IMR-90 (cell line): Measurements from ENCODE around the gene HLA-DPA1. TPM values are rescaled to one million over a fixed set of nuclear protein-coding genes. Genes with fewer than 3 reads are reported as not detected.

Experiments
- ATAC-seq: fragments of 200-7000 bp; cut with Tn5 transposase; 2 replicates; pipeline ENCODE4 v1.9.1; 2020; ENCODE audit warnings: low read depth, mild to moderate bottlenecking, moderate library complexity
- BruUV-seq: library from RNA; stranded (reverse); fragments of 400-500 nt; replicated peaks from 2 replicates; lab custom pipeline; 2021; lab: Mats Ljungman, UMichigan
- CTCF ChIA-PET: fragments of 300-600 bp; formaldehyde crosslinking; extraction: SDS; loops from one replicate; lab custom pipeline; 2021; ENCODE audit warnings: antibody characterized with exemption; lab: Yijun Ruan, JAX
- POLR2A ChIA-PET: fragments of 300-600 bp; sonication (Branson Sonifier 250); formaldehyde crosslinking; loops from one replicate; lab custom pipeline; 2022; ENCODE audit warnings: antibody characterized with exemption; ENCODE audit not compliant: unreplicated experiment; lab: Charles Lee
- DNase-seq: peaks from one replicate; pipeline ENCODE4 v3.0.0; 2013
- H2AFZ ChIP-seq: replicated peaks from 2 replicates; pipeline ENCODE3; 2013; ENCODE audit warnings: low read length, mild to moderate bottlenecking; ENCODE audit not compliant: poor library complexity
- H2AK5ac ChIP-seq: 2 replicates; pipeline ENCODE4 v1.6.1; 2013; ENCODE audit warnings: low read depth, low read length, inconsistent platforms
- H2AK9ac ChIP-seq: replicated peaks from 2 replicates; pipeline ENCODE3; 2013; ENCODE audit warnings: mild to moderate bottlenecking, low read depth, low read length, moderate library complexity; ENCODE audit not compliant: poor library complexity
- H2BK120ac ChIP-seq: 2 replicates; pipeline ENCODE4 v1.6.1; 2013; ENCODE audit warnings: low read depth, low read length, inconsistent platforms
- H2BK15ac ChIP-seq: 3 replicates; pipeline ENCODE4 v1.6.1; 2013; ENCODE audit warnings: low read depth, low read length, inconsistent platforms
- H2BK20ac ChIP-seq: 2 replicates; pipeline ENCODE4 v1.6.1; 2013; ENCODE audit warnings: low read depth, mild to moderate bottlenecking, inconsistent platforms, low read length, moderate library complexity
- H2BK5ac ChIP-seq: 2 replicates; pipeline ENCODE4 v1.6.1; 2013; ENCODE audit warnings: mild to moderate bottlenecking, low read depth, low read length, inconsistent platforms; ENCODE audit not compliant: poor library complexity, severe bottlenecking
- H3K14ac ChIP-seq: replicated peaks from 2 replicates; pipeline ENCODE4 v1.6.1; 2013; ENCODE audit warnings: low read depth, low read length, inconsistent platforms
- H3K18ac ChIP-seq: 2 replicates; pipeline ENCODE4 v1.6.1; 2013; ENCODE audit warnings: low read depth, low read length, control low read depth
- H3K23ac ChIP-seq: 2 replicates; pipeline ENCODE4 v1.6.1; 2013; ENCODE audit warnings: low read depth, low read length, inconsistent platforms
- H3K27ac ChIP-seq: 2 replicates; pipeline ENCODE4 v1.5.1; 2013; ENCODE audit warnings: mild to moderate bottlenecking, control low read depth, low read length; ENCODE audit not compliant: insufficient read depth
- H3K27me3 ChIP-seq: 2 replicates; pipeline ENCODE4 v1.6.1; 2013; ENCODE audit warnings: low read length; ENCODE audit not compliant: control insufficient read depth, insufficient read depth
- H3K36me3 ChIP-seq: 2 replicates; pipeline ENCODE4 v1.6.1; 2013; ENCODE audit warnings: low read length, mixed read lengths; ENCODE audit not compliant: control insufficient read depth, insufficient read depth
- H3K4ac ChIP-seq: 2 replicates; pipeline ENCODE4 v1.6.1; 2013; ENCODE audit warnings: low read depth, low read length, inconsistent platforms
- H3K4me1 ChIP-seq: 2 replicates; pipeline ENCODE4 v1.6.1; 2013; ENCODE audit warnings: low read length, mixed read lengths; ENCODE audit not compliant: control insufficient read depth, insufficient read depth
- H3K4me2 ChIP-seq: 2 replicates; pipeline ENCODE4 v1.6.1; 2013; ENCODE audit warnings: low read depth, mild to moderate bottlenecking, control low read depth, low read length, moderate library complexity
- H3K4me3 ChIP-seq: 2 replicates; pipeline ENCODE4 v1.5.1; 2013; ENCODE audit warnings: low read depth, mild to moderate bottlenecking, control low read depth, low read length, moderate library complexity; ENCODE audit not compliant: insufficient read depth
- H3K56ac ChIP-seq: 2 replicates; pipeline ENCODE4 v1.6.1; 2013; ENCODE audit warnings: low read length, inconsistent platforms; ENCODE audit not compliant: insufficient read depth; ENCODE audit errors: extremely low read depth
- H3K79me1 ChIP-seq, 2 experiments: 2 replicates each; pipeline ENCODE4 v1.6.1; 2013; ENCODE audit warnings: low read length in 2 of 2, inconsistent platforms in 1 of 2, low read depth in 1 of 2
- H3K9ac ChIP-seq: 2 replicates; pipeline ENCODE4 v1.6.1; 2013; ENCODE audit warnings: low read depth, low read length, control low read depth
- H3K9me1 ChIP-seq: 2 replicates; pipeline ENCODE4 v1.6.1; 2013; ENCODE audit warnings: low read length, inconsistent platforms; ENCODE audit not compliant: insufficient read depth
- H3K9me3 ChIP-seq: 2 replicates; pipeline ENCODE4 v1.6.1; 2013; ENCODE audit warnings: low read length; ENCODE audit not compliant: control insufficient read depth, insufficient read depth
- H4K20me1 ChIP-seq: 2 replicates; pipeline ENCODE4 v1.6.1; 2013; ENCODE audit warnings: low read length, inconsistent platforms; ENCODE audit not compliant: insufficient read depth
- H4K5ac ChIP-seq: 2 replicates; pipeline ENCODE4 v1.6.1; 2013; ENCODE audit warnings: mild to moderate bottlenecking, low read depth, low read length, control low read depth
- H4K8ac ChIP-seq, 2 experiments: 2 replicates each; pipeline ENCODE4 v1.6.1; 2013; ENCODE audit warnings: low read depth in 2 of 2, low read length in 2 of 2, control low read depth in 1 of 2, inconsistent platforms in 1 of 2
- H4K91ac ChIP-seq: 2 replicates; pipeline ENCODE4 v1.6.1; 2013; ENCODE audit warnings: low read depth, low read length, inconsistent platforms; ENCODE audit not compliant: insufficient read depth
- BHLHE40 ChIP-seq: fragments of 150-350 bp; IDR thresholded peaks from 2 replicates; pipeline ENCODE4 v1.6.1; 2016; ENCODE audit warnings: mild to moderate bottlenecking, low read depth, low read length
- CHD1 ChIP-seq: IDR thresholded peaks from 2 replicates; pipeline ENCODE4 v1.6.1; 2012; ENCODE audit warnings: low read depth, low read length, improper control_type of control experiment
- FOS ChIP-seq: fragments of 150-350 bp; IDR thresholded peaks from 2 replicates; pipeline ENCODE4 v1.6.1; 2016; ENCODE audit warnings: low read depth, low read length
- MAFK ChIP-seq: IDR thresholded peaks from 2 replicates; pipeline ENCODE4 v1.6.1; 2012; ENCODE audit warnings: low read depth, low read length, improper control_type of control experiment
- MXI1 ChIP-seq: IDR thresholded peaks from 2 replicates; pipeline ENCODE4 v1.6.1; 2012; ENCODE audit warnings: low read depth, mild to moderate bottlenecking, low read length, moderate library complexity, borderline replicate concordance
- NFE2L2 ChIP-seq: fragments of 150-350 bp; IDR thresholded peaks from 2 replicates; pipeline ENCODE4 v1.6.1; 2016; ENCODE audit warnings: low read depth, mild to moderate bottlenecking, low read length
- POLR2A ChIP-seq: IDR thresholded peaks from 2 replicates; pipeline ENCODE4 v1.6.1; 2012; ENCODE audit warnings: mild to moderate bottlenecking, low read depth, low read length
- RAD21 ChIP-seq: IDR thresholded peaks from 2 replicates; pipeline ENCODE4 v1.6.1; 2012; ENCODE audit warnings: low read length, improper control_type of control experiment
- RCOR1 ChIP-seq: IDR thresholded peaks from 2 replicates; pipeline ENCODE4 v1.6.1; 2012; ENCODE audit warnings: mild to moderate bottlenecking, low read length, improper control_type of control experiment; ENCODE audit not compliant: insufficient replicate concordance
- RFX5 ChIP-seq: IDR thresholded peaks from 2 replicates; pipeline ENCODE4 v1.8.0; 2012; ENCODE audit warnings: low read depth, mild to moderate bottlenecking, low read length, moderate library complexity
- SMC3 ChIP-seq: fragments of 150-350 bp; IDR thresholded peaks from 2 replicates; pipeline ENCODE4 v1.6.1; 2016; ENCODE audit warnings: low read depth, mild to moderate bottlenecking, antibody characterized with exemption, low read length, moderate library complexity
- WGBS, 2 experiments: methylation state at CpG; one replicate each; pipeline versions ENCODE4 v1.1.5 to v1.1.7; 2013; ENCODE audit warnings: missing lambda C conversion rate in 2 of 2; ENCODE audit not compliant: insufficient read length in 1 of 2; ENCODE audit errors: extremely low coverage in 2 of 2; 5-methylcytosine and 5-hydroxymethylcytosine counted together
- dilution Hi-C: fragments of 300-500 bp; cut with HindIII; formaldehyde crosslinking; loops from one replicate; pipeline ENCODE4 v1.14.3; 2018; ENCODE audit warnings: low sequenced_read_pairs; ENCODE audit not compliant: unreplicated experiment
- in situ Hi-C: fragments of 300-500 bp; cut with MboI; formaldehyde crosslinking; loops from 3 replicates; pipeline ENCODE4 v1.14.3; 2019; ENCODE audit warnings: low sequenced_read_pairs, inconsistent platforms, mixed read lengths
- intact Hi-C: fragments of 100-400 bp; cut with micrococcal nuclease; formaldehyde crosslinking; loops from 2 replicates; pipeline ENCODE4 v1.10.0; 2022
- polyA plus RNA-seq, 3 experiments: library from polyadenylated mRNA; depleted of rRNA; stranded (reverse); fragments of >200 nt; gene quantifications; 2 replicates each; pipeline ENCODE4 v1.2.3, GENCODE V29; 2012; ENCODE audit warnings: low replicate concordance in 1 of 3
- total RNA-seq: library from RNA; depleted of rRNA; stranded (reverse); fragments of >200 nt; gene quantifications from 2 replicates; pipeline ENCODE4 v1.2.3, GENCODE V29; 2012
- TF ChIP-seq, protein P1 (sequence below): conservative IDR thresholded peaks from 2 replicates; pipeline ENCODE4 v1.5.1; 2012; ENCODE audit warnings: mild to moderate bottlenecking, low read depth, low read length, improper control_type of control experiment
- TF ChIP-seq, protein P2 (sequence below): fragments of 150-350 bp; IDR thresholded peaks from 2 replicates; pipeline ENCODE4 v1.6.1; 2017; ENCODE audit warnings: mild to moderate bottlenecking, antibody characterized with exemption, low read length, low read depth
- TF ChIP-seq, protein P3 (sequence below): fragments of 150-350 bp; IDR thresholded peaks from 2 replicates; pipeline ENCODE4 v1.6.1; 2016; ENCODE audit warnings: low read depth, mild to moderate bottlenecking, low read length, moderate library complexity, borderline replicate concordance

The HLA-DPA1 gene
- total and polyA plus RNA-seq, 2 of the 4 experiments (the other 2 are of a cell fraction) = not detected

DNA sequence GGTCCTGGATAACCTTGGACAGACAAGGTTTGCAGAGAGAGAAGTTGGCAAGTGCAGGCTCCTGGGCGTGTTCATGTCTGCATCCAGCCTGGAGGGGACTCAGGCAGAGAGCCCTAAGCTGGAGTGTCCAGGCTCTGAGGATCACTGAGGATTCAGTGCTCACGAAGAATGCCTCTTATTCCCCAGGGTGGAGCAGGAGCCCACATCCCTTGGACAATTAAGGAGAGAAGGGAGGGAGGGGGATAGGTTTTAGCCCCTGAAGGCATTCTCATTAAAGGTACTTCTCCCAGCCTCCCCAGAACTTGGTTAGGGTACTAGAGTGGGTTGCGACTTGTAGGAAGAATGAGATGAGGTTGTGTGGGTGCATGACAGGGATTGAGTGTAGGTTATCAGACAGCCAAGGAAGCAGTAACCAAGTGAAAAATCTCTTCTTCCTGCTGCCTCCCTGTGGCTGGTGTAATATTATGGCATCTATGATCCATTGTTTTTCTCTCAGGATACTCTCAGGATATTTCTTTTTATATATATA is 3.0 kb upstream of the HLA-DPA1 start:
- H2AK9ac ChIP-seq = no peak overlapping the region
- no peak overlapping the region for H2BK5ac ChIP-seq
- H2AFZ ChIP-seq = no peak overlapping the region
- DNase-seq (no peak), ATAC-seq (no peak)
- POLR2A ChIA-PET = no interaction called here
- no peaks in the 10 kb centered on the region for H3K9me3 ChIP-seq
- no peak overlapping the region for H3K23ac ChIP-seq
- intact Hi-C loops = no loop called here
- H4K8ac ChIP-seq = no peak overlapping the region
- no peak overlapping the region for H4K91ac ChIP-seq
- H3K4me1 ChIP-seq = no peaks in the 10 kb centered on the region; the same call in 1 of the 2 replicates
- no peaks in the 10 kb centered on the region for H4K20me1 ChIP-seq
- no peak overlapping the region for H3K4me2 ChIP-seq
- 100% methylated on average over 1 of the region's 3 CpGs; no CpG with 5 or more reads in 1 of the 2 experiments for WGBS, 2 experiments
- no peak overlapping the region for H2BK120ac ChIP-seq
- no peak overlapping the region for H3K9ac ChIP-seq
- no peak overlapping the region for H2BK15ac ChIP-seq
- dilution Hi-C loops = no loop called here
- no TSS peak for BruUV-seq
- no peak overlapping the region for H3K4ac ChIP-seq
- H3K14ac ChIP-seq = no peak overlapping the region
- H3K27me3 ChIP-seq = peaks cover 29% of the 10 kb centered on the region
- in situ Hi-C loops = no loop called here
- H4K5ac ChIP-seq = no peak overlapping the region
- H3K36me3 ChIP-seq = no peaks in the 10 kb centered on the region
- H2AK5ac ChIP-seq = no peak overlapping the region
- no peaks in the 10 kb centered on the region for H3K79me1 ChIP-seq
- TF ChIP-seq SMC3 (no peak), BHLHE40 (no peak), FOS (no peak), RAD21 (no peak), MAFK (no peak), CHD1 (no peak), NFE2L2 (no peak), RCOR1 (no peak), RFX5 (no peak), MXI1 (no peak), POLR2A (no peak)
- TF ChIP-seq, protein P1, sequence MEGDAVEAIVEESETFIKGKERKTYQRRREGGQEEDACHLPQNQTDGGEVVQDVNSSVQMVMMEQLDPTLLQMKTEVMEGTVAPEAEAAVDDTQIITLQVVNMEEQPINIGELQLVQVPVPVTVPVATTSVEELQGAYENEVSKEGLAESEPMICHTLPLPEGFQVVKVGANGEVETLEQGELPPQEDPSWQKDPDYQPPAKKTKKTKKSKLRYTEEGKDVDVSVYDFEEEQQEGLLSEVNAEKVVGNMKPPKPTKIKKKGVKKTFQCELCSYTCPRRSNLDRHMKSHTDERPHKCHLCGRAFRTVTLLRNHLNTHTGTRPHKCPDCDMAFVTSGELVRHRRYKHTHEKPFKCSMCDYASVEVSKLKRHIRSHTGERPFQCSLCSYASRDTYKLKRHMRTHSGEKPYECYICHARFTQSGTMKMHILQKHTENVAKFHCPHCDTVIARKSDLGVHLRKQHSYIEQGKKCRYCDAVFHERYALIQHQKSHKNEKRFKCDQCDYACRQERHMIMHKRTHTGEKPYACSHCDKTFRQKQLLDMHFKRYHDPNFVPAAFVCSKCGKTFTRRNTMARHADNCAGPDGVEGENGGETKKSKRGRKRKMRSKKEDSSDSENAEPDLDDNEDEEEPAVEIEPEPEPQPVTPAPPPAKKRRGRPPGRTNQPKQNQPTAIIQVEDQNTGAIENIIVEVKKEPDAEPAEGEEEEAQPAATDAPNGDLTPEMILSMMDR = no peak
- TF ChIP-seq, protein P2, sequence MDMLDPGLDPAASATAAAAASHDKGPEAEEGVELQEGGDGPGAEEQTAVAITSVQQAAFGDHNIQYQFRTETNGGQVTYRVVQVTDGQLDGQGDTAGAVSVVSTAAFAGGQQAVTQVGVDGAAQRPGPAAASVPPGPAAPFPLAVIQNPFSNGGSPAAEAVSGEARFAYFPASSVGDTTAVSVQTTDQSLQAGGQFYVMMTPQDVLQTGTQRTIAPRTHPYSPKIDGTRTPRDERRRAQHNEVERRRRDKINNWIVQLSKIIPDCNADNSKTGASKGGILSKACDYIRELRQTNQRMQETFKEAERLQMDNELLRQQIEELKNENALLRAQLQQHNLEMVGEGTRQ = no peak
- TF ChIP-seq, protein P3, sequence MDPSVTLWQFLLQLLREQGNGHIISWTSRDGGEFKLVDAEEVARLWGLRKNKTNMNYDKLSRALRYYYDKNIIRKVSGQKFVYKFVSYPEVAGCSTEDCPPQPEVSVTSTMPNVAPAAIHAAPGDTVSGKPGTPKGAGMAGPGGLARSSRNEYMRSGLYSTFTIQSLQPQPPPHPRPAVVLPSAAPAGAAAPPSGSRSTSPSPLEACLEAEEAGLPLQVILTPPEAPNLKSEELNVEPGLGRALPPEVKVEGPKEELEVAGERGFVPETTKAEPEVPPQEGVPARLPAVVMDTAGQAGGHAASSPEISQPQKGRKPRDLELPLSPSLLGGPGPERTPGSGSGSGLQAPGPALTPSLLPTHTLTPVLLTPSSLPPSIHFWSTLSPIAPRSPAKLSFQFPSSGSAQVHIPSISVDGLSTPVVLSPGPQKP = no peak
- H3K9me1 ChIP-seq = no peaks in the 10 kb centered on the region; the same call in 1 of the 2 replicates
- no peak overlapping the region for H3K4me3 ChIP-seq
- no peak overlapping the region for H3K18ac ChIP-seq
- no peak overlapping the region for H3K56ac ChIP-seq
- H3K27ac ChIP-seq = no peak overlapping the region
- CTCF ChIA-PET = no interaction called here
- no peak overlapping the region for H2BK20ac ChIP-seq
